HG03457 (cell line): ENCODE data around the gene RAB28.
"Not testable (repeated sequence)": the region's sequence is repeated elsewhere in the genome, so short reads cannot be mapped to it uniquely, and the experiment has no call there.

Source experiments
- ATAC-seq: cut with Tn5 transposase; IDR thresholded peaks from one replicate; pipeline ENCODE4 v1.9.1; 2021; ENCODE audit warnings: moderate number of reproducible peaks; ENCODE audit not compliant: unreplicated experiment

The RAB28 gene

GRCh38 chr4:13452927-13453579, 31.1 kb downstream of the RAB28 start:
- no peak for ATAC-seq

GRCh38 chr4:13449590-13449989, 34.5 kb downstream of the RAB28 start:
- no peak for ATAC-seq

- no peak for ATAC-seq
Observed at GRCh38 chr4:13445841-13446790, 38.0 kb downstream of the RAB28 start.

GRCh38 chr4:13441506-13441905, 42.6 kb downstream of the RAB28 start:
- no peak for ATAC-seq

GRCh38 chr4:13436962-13437361, 47.2 kb downstream of the RAB28 start:
- no peak for ATAC-seq

GRCh38 chr4:13432453-13432852, 51.7 kb downstream of the RAB28 start:
- no peak for ATAC-seq

GRCh38 chr4:13430834-13431568, 53.1 kb downstream of the RAB28 start:
- no peak for ATAC-seq

- ATAC-seq, result no peak
Observed at GRCh38 chr4:13427599-13428325, 56.4 kb downstream of the RAB28 start.

GRCh38 chr4:13415068-13415785, 68.9 kb downstream of the RAB28 start:
- ATAC-seq, result no peak

GRCh38 chr4:13413729-13414437, 70.3 kb downstream of the RAB28 start:
- ATAC-seq, result no peak

- ATAC-seq, result no peak
Observed at GRCh38 chr4:13411942-13412341, 72.2 kb downstream of the RAB28 start.

GRCh38 chr4:13409324-13409723, 74.8 kb downstream of the RAB28 start:
- ATAC-seq, result no peak

GRCh38 chr4:13406156-13406555, 78.0 kb downstream of the RAB28 start:
- not testable (repeated sequence) for ATAC-seq

- ATAC-seq, result no peak
Observed at GRCh38 chr4:13403833-13404232, 80.3 kb downstream of the RAB28 start.

GRCh38 chr4:13403326-13403725, 80.8 kb downstream of the RAB28 start:
- ATAC-seq, result no peak

GRCh38 chr4:13399257-13399656, 84.9 kb downstream of the RAB28 start:
- no peak for ATAC-seq

- ATAC-seq, result no peak
Observed at GRCh38 chr4:13396161-13396560, 88.0 kb downstream of the RAB28 start.

GRCh38 chr4:13389901-13390300, 94.2 kb downstream of the RAB28 start:
- ATAC-seq, result not testable (repeated sequence)

GRCh38 chr4:13386405-13387107, 97.6 kb downstream of the RAB28 start:
- ATAC-seq, result peak; percentile 93
